HEK293 (cell line): ENCODE measurements around the gene AFG1L.

Experiments used
- GFI1B ChIP-seq: fragments of 450-650 bp; formaldehyde crosslinking; IDR thresholded peaks from 2 replicates; pipeline ENCODE4 v1.5.1; 2016; ENCODE audit warnings: missing biosample characterization, missing genetic modification characterization
- GLIS1 ChIP-seq: fragments of 450-650 bp; formaldehyde crosslinking; IDR thresholded peaks from 2 replicates; pipeline ENCODE4 v1.5.1; 2016; ENCODE audit warnings: missing biosample characterization, missing genetic modification characterization
- HIC1 ChIP-seq: fragments of 450-650 bp; formaldehyde crosslinking; IDR thresholded peaks from 2 replicates; pipeline ENCODE4 v1.5.1; 2016; ENCODE audit warnings: missing biosample characterization, missing genetic modification characterization
- HOXA7 ChIP-seq: sonication (generic); formaldehyde crosslinking; IDR thresholded peaks from 2 replicates; pipeline ENCODE4 v1.8.1; 2022; ENCODE audit warnings: missing genetic modification reagents, borderline replicate concordance
- PBX3 ChIP-seq: sonication (generic); formaldehyde crosslinking; IDR thresholded peaks from 2 replicates; pipeline ENCODE4 v1.8.1; 2022; ENCODE audit warnings: mild to moderate bottlenecking, moderate library complexity, missing genetic modification reagents
- SCRT1 ChIP-seq: fragments of 450-650 bp; formaldehyde crosslinking; IDR thresholded peaks from 2 replicates; pipeline ENCODE4 v1.5.1; 2016; ENCODE audit warnings: missing biosample characterization, missing genetic modification characterization, borderline replicate concordance
- YY1 ChIP-seq: fragments of 450-650 bp; formaldehyde crosslinking; IDR thresholded peaks from 2 replicates; pipeline ENCODE4 v1.5.1; 2018; ENCODE audit warnings: missing biosample characterization, missing genetic modification characterization
- ZBTB49 ChIP-seq: fragments of 450-650 bp; formaldehyde crosslinking; IDR thresholded peaks from 2 replicates; pipeline ENCODE4 v1.5.1; 2016; ENCODE audit warnings: missing biosample characterization, missing genetic modification characterization, low read depth
- ZFHX2 ChIP-seq: fragments of 450-650 bp; formaldehyde crosslinking; conservative IDR thresholded peaks from 2 replicates; pipeline ENCODE4 v1.5.1; 2016; ENCODE audit warnings: missing biosample characterization, missing genetic modification characterization
- ZFP3 ChIP-seq: fragments of 450-650 bp; formaldehyde crosslinking; IDR thresholded peaks from 2 replicates; pipeline ENCODE4 v1.5.1; 2016; ENCODE audit warnings: low read depth, missing biosample characterization, missing genetic modification characterization
- ZNF174 ChIP-seq: fragments of 450-650 bp; formaldehyde crosslinking; IDR thresholded peaks from 2 replicates; pipeline ENCODE4 v1.5.0; 2017; ENCODE audit warnings: missing biosample characterization, mild to moderate bottlenecking, missing genetic modification characterization
- ZNF18 ChIP-seq: fragments of 450-650 bp; formaldehyde crosslinking; IDR thresholded peaks from 2 replicates; pipeline ENCODE4 v1.5.1; 2016; ENCODE audit warnings: missing biosample characterization, missing genetic modification characterization
- ZNF2 ChIP-seq: fragments of 450-650 bp; formaldehyde crosslinking; IDR thresholded peaks from 2 replicates; pipeline ENCODE4 v1.5.1; 2016; ENCODE audit warnings: missing biosample characterization, missing genetic modification characterization
- ZNF214 ChIP-seq: fragments of 450-650 bp; formaldehyde crosslinking; IDR thresholded peaks from 2 replicates; pipeline ENCODE4 v1.5.1; 2017; ENCODE audit warnings: missing biosample characterization, mild to moderate bottlenecking, missing genetic modification characterization, borderline replicate concordance
- ZNF223 ChIP-seq: fragments of 450-650 bp; formaldehyde crosslinking; IDR thresholded peaks from 2 replicates; pipeline ENCODE4 v1.5.1; 2016; ENCODE audit warnings: missing biosample characterization, missing genetic modification characterization
- ZNF23 ChIP-seq: fragments of 450-650 bp; formaldehyde crosslinking; IDR thresholded peaks from 2 replicates; pipeline ENCODE4 v1.5.1; 2016; ENCODE audit warnings: missing biosample characterization, missing genetic modification characterization, borderline replicate concordance
- ZNF394 ChIP-seq: fragments of 450-650 bp; formaldehyde crosslinking; IDR thresholded peaks from 2 replicates; pipeline ENCODE4 v1.5.1; 2016; ENCODE audit warnings: missing biosample characterization, missing genetic modification characterization, mild to moderate bottlenecking, moderate library complexity, borderline replicate concordance
- ZNF426 ChIP-seq: fragments of 450-650 bp; formaldehyde crosslinking; IDR thresholded peaks from 2 replicates; pipeline ENCODE4 v1.5.1; 2017; ENCODE audit warnings: missing biosample characterization, missing genetic modification characterization, mild to moderate bottlenecking, inconsistent platforms, moderate library complexity
- ZNF518A ChIP-seq: fragments of 450-650 bp; formaldehyde crosslinking; conservative IDR thresholded peaks from 2 replicates; pipeline ENCODE4 v1.5.1; 2016; ENCODE audit warnings: low read depth, missing biosample characterization, missing genetic modification characterization
- ZNF544 ChIP-seq: fragments of 450-650 bp; formaldehyde crosslinking; IDR thresholded peaks from 2 replicates; pipeline ENCODE4 v1.5.0; 2017; ENCODE audit warnings: missing biosample characterization, missing genetic modification characterization
- ZNF600 ChIP-seq: fragments of 450-650 bp; formaldehyde crosslinking; IDR thresholded peaks from 2 replicates; pipeline ENCODE4 v1.5.1; 2016; ENCODE audit warnings: missing biosample characterization, missing genetic modification characterization
- ZNF792 ChIP-seq: fragments of 450-650 bp; formaldehyde crosslinking; IDR thresholded peaks from 2 replicates; pipeline ENCODE4 v1.5.1; 2016; ENCODE audit warnings: missing biosample characterization, missing genetic modification characterization
- ZNF830 ChIP-seq: fragments of 450-650 bp; IDR thresholded peaks from 2 replicates; pipeline ENCODE4 v1.5.0; 2018; ENCODE audit warnings: missing biosample characterization, missing genetic modification characterization, low read depth, mild to moderate bottlenecking, moderate library complexity
- ZNF837 ChIP-seq: fragments of 450-650 bp; formaldehyde crosslinking; IDR thresholded peaks from 2 replicates; pipeline ENCODE4 v1.5.1; 2016; ENCODE audit warnings: missing biosample characterization, missing genetic modification characterization
- ZSCAN4 ChIP-seq: fragments of 450-650 bp; formaldehyde crosslinking; IDR thresholded peaks from 2 replicates; pipeline ENCODE4 v1.5.1; 2017; ENCODE audit warnings: missing biosample characterization, missing genetic modification characterization

AFG1L gene

GRCh38 chr6:108561742-108562502, 267.1 kb downstream of the AFG1L start (continued):
- TF ChIP-seq ZNF518A (tag by site-specific recombination) = no peak
- TF ChIP-seq ZNF792 (tag by site-specific recombination) = no peak
- TF ChIP-seq PBX3 (CRISPR knock-in tag) = peak; percentile 64; the same call in 1 of the 2 replicates
- TF ChIP-seq ZBTB49 (tag by site-specific recombination) = no peak
- TF ChIP-seq HIC1 = peak; percentile 87
- TF ChIP-seq GFI1B (tag by site-specific recombination) = no peak
- TF ChIP-seq ZNF600 (tag by site-specific recombination) = peak; percentile 55; the same call in 1 of the 2 replicates
- TF ChIP-seq GLIS1 = peak; percentile 81
- TF ChIP-seq ZNF426 (tag by site-specific recombination) = no peak
- TF ChIP-seq HOXA7 (CRISPR knock-in tag) = no peak
- TF ChIP-seq ZNF223 (tag by site-specific recombination) = 0 out of 2 replicates have a peak, but pooled peaks have one; percentile 22
- no peak for TF ChIP-seq ZNF174 (tag by site-specific recombination)
- no peak for TF ChIP-seq ZFP3 (tag by site-specific recombination)
- TF ChIP-seq ZSCAN4 = no peak
- TF ChIP-seq ZNF2 (tag by site-specific recombination) = peak; percentile 45; the same call in 1 of the 2 replicates
- no peak for TF ChIP-seq ZNF214
- TF ChIP-seq ZNF544 (tag by site-specific recombination) = no peak
- TF ChIP-seq ZFHX2 (tag by site-specific recombination) = peak; percentile 95
- TF ChIP-seq YY1 (tag by site-specific recombination) = no peak
- no peak for TF ChIP-seq ZNF830 (tag by site-specific recombination)
- no peak for TF ChIP-seq ZNF18
- no peak for TF ChIP-seq ZNF394 (tag by site-specific recombination)
- TF ChIP-seq ZNF837 = no peak
- no peak for TF ChIP-seq ZNF23
- TF ChIP-seq SCRT1 (tag by site-specific recombination) = no peak
